Metanephros (tissue), 1 donor: ENCODE results near the gene AVL9. TPM values are rescaled to one million over a fixed set of nuclear protein-coding genes. Genes with fewer than 3 reads are reported as not detected.

ENCODE experiments used
- total RNA-seq: library from RNA; depleted of rRNA; stranded (reverse); fragments of >200 nt; gene quantifications from one replicate; pipeline ENCODE4 v1.2.3, GENCODE V29; 2014

AVL9 gene
- 32.3 TPM for total RNA-seq

GRCh38 chr7:32495298-32496051 is at the start of gene AVL9:
Gene AVL9, plus strand, starts transcription at chr7:32495489. Its CDS starts 221 bp downstream, at chr7:32495710.

GRCh38 chr7:32490127-32490796 is 5.0 kb upstream of the AVL9 start, which contains the start of gene LSM5:
Gene LSM5, minus strand, starts transcription at chr7:32490380. Its CDS starts 15 bp downstream, at chr7:32490365.

Other genes with a start within 250 kb of the AVL9 start
- gene LSM5, start 5.1 kb upstream of the AVL9 start, total RNA-seq = 25.0 TPM